HG02642 (cell line): Measurements from ENCODE around the gene SPEM3.
A peak's percentile ranks its signal among the peaks of the same experiment; 100 is the strongest.

Experiments used
- ATAC-seq: cut with Tn5 transposase; IDR thresholded peaks from one replicate; pipeline ENCODE4 v1.9.1; 2021; ENCODE audit warnings: mild to moderate bottlenecking; ENCODE audit not compliant: unreplicated experiment, poor library complexity

Gene SPEM3

GRCh38 chr17:7428557-7428956 lies at the start of gene SPEM3:
Gene SPEM3, plus strand, starts transcription at chr17:7428857. Its CDS starts 46 bp downstream, at chr17:7428903.
- ATAC-seq = no peak

GRCh38 chr17:7379134-7379533 lies 49.5 kb upstream of the SPEM3 start:
- no peak for ATAC-seq

GRCh38 chr17:7380321-7380720 lies 48.3 kb upstream of the SPEM3 start:
- no peak for ATAC-seq

- no peak for ATAC-seq
Observed at GRCh38 chr17:7380855-7381683, 47.6 kb upstream of the SPEM3 start, which contains the start of gene TNK1. Gene TNK1, plus strand, starts transcription at chr17:7381089. Its CDS starts 1,838 bp downstream, at chr17:7382927.

- ATAC-seq = no peak
Observed at GRCh38 chr17:7382901-7383300, 45.8 kb upstream of the SPEM3 start.

GRCh38 chr17:7383371-7383741 lies 45.3 kb upstream of the SPEM3 start:
- no peak for ATAC-seq

GRCh38 chr17:7383742-7384488 lies 44.7 kb upstream of the SPEM3 start:
- peak; percentile 67 for ATAC-seq

GRCh38 chr17:7384489-7385081 lies 44.1 kb upstream of the SPEM3 start:
- no peak for ATAC-seq

GRCh38 chr17:7388856-7389255 lies 39.8 kb upstream of the SPEM3 start:
- no peak for ATAC-seq

- ATAC-seq = no peak
Observed at GRCh38 chr17:7389924-7390910, 38.4 kb upstream of the SPEM3 start.

GRCh38 chr17:7391307-7391706 lies 37.4 kb upstream of the SPEM3 start:
- ATAC-seq = no peak

GRCh38 chr17:7392696-7393612 lies 35.7 kb upstream of the SPEM3 start:
- ATAC-seq = no peak

GRCh38 chr17:7393613-7394451 lies 34.8 kb upstream of the SPEM3 start:
- ATAC-seq = peak; percentile 54

- ATAC-seq = peak; percentile 84
Observed at GRCh38 chr17:7394452-7395191, 34.0 kb upstream of the SPEM3 start, which contains the start of gene PLSCR3. Gene PLSCR3, minus strand, starts transcription at chr17:7394525. Its CDS starts 415 bp downstream, at chr17:7394110.

GRCh38 chr17:7396147-7396546 lies 32.5 kb upstream of the SPEM3 start:
- ATAC-seq = no peak

GRCh38 chr17:7398612-7399011 lies 30.0 kb upstream of the SPEM3 start:
- ATAC-seq = no peak

GRCh38 chr17:7403043-7403726 lies 25.5 kb upstream of the SPEM3 start:
- no peak for ATAC-seq
